Activated T-helper 2 cell treated with anti-CD3 and anti-CD28 coated beads, Interferon-gamma antibody, Interleukin-2, Interleukin-4, amounts not matched to agents 10 μg/mL and 5 μg/mL and 100 μg/mL, durations not matched to agents 14 hours and 24 hours and 36 hours (primary cell): ENCODE results near the gene RNF135. TPM values are rescaled to one million over a fixed set of nuclear protein-coding genes. Genes with fewer than 3 reads are reported as not detected.
"Not testable (repeated sequence)": the region's sequence is repeated elsewhere in the genome, so short reads cannot be mapped to it uniquely, and the experiment has no call there.

Experiments used
- DNase-seq: peaks from one replicate; pipeline ENCODE4 v3.0.0; 2021; ENCODE audit warnings: low spot score
- H3K27ac Mint-ChIP-seq: one replicate; pipeline ENCODE4 v1.8.0; 2021; ENCODE audit warnings: mixed read lengths
- H3K27me3 Mint-ChIP-seq: one replicate; pipeline ENCODE4 v1.8.0; 2021; ENCODE audit warnings: low read depth, mixed read lengths
- H3K36me3 Mint-ChIP-seq: one replicate; pipeline ENCODE4 v1.8.0; 2021; ENCODE audit warnings: low read depth, mixed read lengths
- H3K4me1 Mint-ChIP-seq: one replicate; pipeline ENCODE4 v1.8.0; 2021; ENCODE audit warnings: low read depth, mixed read lengths
- H3K4me3 Mint-ChIP-seq: one replicate; pipeline ENCODE4 v1.8.0; 2021; ENCODE audit warnings: low read depth, mild to moderate bottlenecking, moderate library complexity, mixed read lengths
- H3K9me3 Mint-ChIP-seq: one replicate; pipeline ENCODE4 v1.8.0; 2021; ENCODE audit warnings: mixed read lengths
- intact Hi-C: fragments of 100-400 bp; cut with micrococcal nuclease; formaldehyde crosslinking; loops from one replicate; pipeline ENCODE4 v1.15.1; 2023
- total RNA-seq: library from RNA; stranded (reverse); gene quantifications from 2 replicates; pipeline ENCODE4 v1.2.3, GENCODE V29; 2022

RNF135 gene
- total RNA-seq, 1 donor from 2014 or later: 9.2 TPM

- intact Hi-C loops: no loop called here
- no peak overlapping the region for H3K4me3 Mint-ChIP-seq
- H3K27ac Mint-ChIP-seq: no peak overlapping the region
- no peaks in the 10 kb centered on the region for H3K9me3 Mint-ChIP-seq
- peaks cover 25% of the 10 kb centered on the region for H3K36me3 Mint-ChIP-seq
- H3K27me3 Mint-ChIP-seq: no peaks in the 10 kb centered on the region
- DNase-seq: no peak
- no peaks in the 10 kb centered on the region for H3K4me1 Mint-ChIP-seq
These were observed 25.6 kb downstream of the RNF135 start for GRCh38 chr17:30996486-30996885.

- intact Hi-C loops: no loop called here
- Mint-ChIP-seq H3K9me3 (no peaks in the 10 kb centered on the region), H3K27me3 (no peaks in the 10 kb centered on the region), H3K4me3 (no peak overlapping the region), H3K36me3 (peaks cover 31% of the 10 kb centered on the region), H3K27ac (no peak overlapping the region), H3K4me1 (no peaks in the 10 kb centered on the region)
- no peak for DNase-seq
These were observed 26.4 kb downstream of the RNF135 start for GRCh38 chr17:30997270-30997669.

- H3K4me3 Mint-ChIP-seq: no peak overlapping the region
- H3K4me1 Mint-ChIP-seq: no peaks in the 10 kb centered on the region
- no peaks in the 10 kb centered on the region for H3K9me3 Mint-ChIP-seq
- intact Hi-C loops: no loop called here
- H3K27ac Mint-ChIP-seq: no peak overlapping the region
- H3K27me3 Mint-ChIP-seq: no peaks in the 10 kb centered on the region
- H3K36me3 Mint-ChIP-seq: peaks cover 31% of the 10 kb centered on the region
- no peak for DNase-seq
These were observed 27.0 kb downstream of the RNF135 start for GRCh38 chr17:30997842-30998241.

GRCh38 chr17:31002047-31002446 lies 31.2 kb downstream of the RNF135 start:
- no peaks in the 10 kb centered on the region for H3K9me3 Mint-ChIP-seq
- peaks cover 23% of the 10 kb centered on the region for H3K36me3 Mint-ChIP-seq
- H3K27ac Mint-ChIP-seq: no peak overlapping the region
- intact Hi-C loops: no loop called here
- H3K4me3 Mint-ChIP-seq: no peak overlapping the region
- DNase-seq: no peak
- H3K27me3 Mint-ChIP-seq: no peaks in the 10 kb centered on the region
- peaks cover 1% of the 10 kb centered on the region for H3K4me1 Mint-ChIP-seq

- DNase-seq: no peak
- H3K9me3 Mint-ChIP-seq: no peaks in the 10 kb centered on the region
- H3K27me3 Mint-ChIP-seq: peaks cover 8% of the 10 kb centered on the region
- H3K4me3 Mint-ChIP-seq: no peak overlapping the region
- peaks cover 13% of the 10 kb centered on the region for H3K36me3 Mint-ChIP-seq
- H3K27ac Mint-ChIP-seq: no peak overlapping the region
- intact Hi-C loops: no loop called here
- H3K4me1 Mint-ChIP-seq: peaks cover 11% of the 10 kb centered on the region
These were observed 32.5 kb downstream of the RNF135 start for GRCh38 chr17:31003225-31003866.

- Mint-ChIP-seq H3K36me3 (peaks cover 11% of the 10 kb centered on the region), H3K27ac (no peak overlapping the region), H3K27me3 (peaks cover 14% of the 10 kb centered on the region), H3K4me1 (peaks cover 11% of the 10 kb centered on the region), H3K9me3 (no peaks in the 10 kb centered on the region), H3K4me3 (no peak overlapping the region)
- intact Hi-C loops: no loop called here
- no peak for DNase-seq
These were observed 33.3 kb downstream of the RNF135 start for GRCh38 chr17:31004160-31004559.

GRCh38 chr17:31007695-31008373 lies 37.0 kb downstream of the RNF135 start:
- Mint-ChIP-seq H3K9me3 (no peaks in the 10 kb centered on the region), H3K27ac (no peak overlapping the region), H3K27me3 (peaks cover 22% of the 10 kb centered on the region), H3K4me3 (peak overlapping the region; percentile 79), H3K4me1 (peaks cover 13% of the 10 kb centered on the region), H3K36me3 (no peaks in the 10 kb centered on the region)
- intact Hi-C loops: loop anchor here (5.0 kb wide), 2 partner anchors 101 to 364 kb away; partner anchors contain the start of gene TEFM
- no peak for DNase-seq

- peak; percentile 29 for DNase-seq
- Mint-ChIP-seq H3K27ac (peak overlapping the region; percentile 46), H3K9me3 (no peaks in the 10 kb centered on the region), H3K36me3 (no peaks in the 10 kb centered on the region), H3K4me1 (peaks cover 13% of the 10 kb centered on the region), H3K4me3 (peak overlapping the region; percentile 79), H3K27me3 (peaks cover 22% of the 10 kb centered on the region)
- intact Hi-C loops: loop anchor here (5.0 kb wide), 2 partner anchors 101 to 364 kb away; partner anchors contain the start of gene TEFM
These were observed 37.7 kb downstream of the RNF135 start for GRCh38 chr17:31008374-31009041.

- not testable (repeated sequence) for DNase-seq, H3K36me3 Mint-ChIP-seq, H3K9me3 Mint-ChIP-seq
- Mint-ChIP-seq H3K27me3 (peaks cover 26% of the 10 kb centered on the region), H3K27ac (peak overlapping the region; percentile 46), H3K4me3 (peak overlapping the region; percentile 79), H3K4me1 (peaks cover 13% of the 10 kb centered on the region)
- intact Hi-C loops: loop anchor here (5.0 kb wide), 2 partner anchors 102 to 363 kb away; partner anchors contain the start of gene TEFM
These were observed 38.3 kb downstream of the RNF135 start for GRCh38 chr17:31009042-31009702.

- DNase-seq, intact Hi-C loops, H3K36me3 Mint-ChIP-seq, H3K9me3 Mint-ChIP-seq: not testable (repeated sequence)
- H3K4me1 Mint-ChIP-seq: peaks cover 13% of the 10 kb centered on the region
- peak overlapping the region; percentile 24 for H3K27ac Mint-ChIP-seq
- H3K4me3 Mint-ChIP-seq: peak overlapping the region; percentile 64
- peaks cover 26% of the 10 kb centered on the region for H3K27me3 Mint-ChIP-seq
These were observed 39.2 kb downstream of the RNF135 start for GRCh38 chr17:31010014-31010413.

- intact Hi-C loops: loop anchor here (2.0 kb wide), 1 partner anchor 203 kb away; no protein-coding TSS in a partner anchor
- Mint-ChIP-seq H3K4me1 (peaks cover 7% of the 10 kb centered on the region), H3K27ac (no peak overlapping the region), H3K9me3 (no peaks in the 10 kb centered on the region), H3K27me3 (peaks cover 15% of the 10 kb centered on the region), H3K4me3 (no peak overlapping the region), H3K36me3 (no peaks in the 10 kb centered on the region)
- DNase-seq: no peak
These were observed 43.0 kb downstream of the RNF135 start for GRCh38 chr17:31013844-31014243.

- Mint-ChIP-seq H3K4me1 (peaks cover 5% of the 10 kb centered on the region), H3K27ac (no peak overlapping the region), H3K4me3 (no peak overlapping the region), H3K9me3 (no peaks in the 10 kb centered on the region), H3K27me3 (peaks cover 9% of the 10 kb centered on the region), H3K36me3 (no peaks in the 10 kb centered on the region)
- DNase-seq: no peak
- intact Hi-C loops: loop anchor here (2.0 kb wide), 1 partner anchor 201 kb away; no protein-coding TSS in a partner anchor
These were observed 44.8 kb downstream of the RNF135 start for GRCh38 chr17:31015639-31016038.
